K562 (cell line): Measurements from ENCODE around the gene B4GALT4. TPM values are rescaled to one million over a fixed set of nuclear protein-coding genes. Genes with fewer than 3 reads are reported as not detected.

ENCODE experiments used
- ATAC-seq: fragments of 200-7000 bp; cut with Tn5 transposase; 3 replicates; pipeline ENCODE4 v1.9.1; 2020; ENCODE audit warnings: moderate library complexity
- BruUV-seq: library from RNA; stranded (reverse); fragments of 400-500 nt; replicated peaks from 2 replicates; lab custom pipeline; 2021; lab: Mats Ljungman, UMichigan
- CTCF ChIA-PET: fragments of 300-600 bp; formaldehyde crosslinking; extraction: SDS; loops from one replicate; lab custom pipeline; 2021; ENCODE audit warnings: low intra/inter-chr PET ratio; lab: Yijun Ruan, JAX
- POLR2A ChIA-PET: fragments of 300-600, 350-650 bp; sonication (Branson Sonifier 250); formaldehyde crosslinking; extraction: SDS; loops from one replicate; lab custom pipeline; 2021; ENCODE audit warnings: antibody characterized with exemption, inconsistent platforms; lab: Yijun Ruan, JAX
- DNase-seq, 4 experiments: peaks; one replicate each; pipeline versions ENCODE4 v3.0.0 to v3.0.0-alpha.2; 2011 to 2018; ENCODE audit warnings: low spot score in 3 of 4, mixed read lengths in 3 of 4; ENCODE audit errors: extremely low read depth in 1 of 4
- FAIRE-seq: peaks from 2 replicates; lab custom pipeline; 2011; peaks lifted over from hg19 to GRCh38; lab: Jason Lieb, UNC
- H2AFZ ChIP-seq: 2 replicates; pipeline ENCODE4 v1.6.0; 2011; ENCODE audit warnings: low read depth, low read length, control low read depth, inconsistent platforms
- H3K27ac ChIP-seq: fragments of 200-600 bp; 3 replicates; pipeline ENCODE4 v1.8.0; 2011; ENCODE audit warnings: low read depth, mild to moderate bottlenecking, control low read depth, inconsistent platforms, low read length, moderate library complexity, mixed read lengths; ENCODE audit errors: extremely low read depth
- H3K27me3 ChIP-seq, 2 experiments: fragments of 300-600 bp in 1 of 2; 2 replicates in 1 of 2; 3 replicates in 1 of 2; pipeline versions ENCODE4 v1.6.0 to v1.8.0; 2011; ENCODE audit warnings: inconsistent platforms in 2 of 2, low read length in 2 of 2, mild to moderate bottlenecking in 1 of 2, mixed read lengths in 1 of 2, moderate library complexity in 1 of 2; ENCODE audit not compliant: control insufficient read depth in 2 of 2, insufficient read depth in 2 of 2
- H3K36me3 ChIP-seq: fragments of 300-600 bp; 3 replicates; pipeline ENCODE4 v1.8.0; 2011; ENCODE audit warnings: mild to moderate bottlenecking, low read length, inconsistent platforms; ENCODE audit not compliant: control insufficient read depth, insufficient read depth
- H3K4me1 ChIP-seq, 2 experiments: fragments of 200-600 bp in 1 of 2; replicated peaks in 1 of 2; 2 replicates in 1 of 2; 3 replicates in 1 of 2; pipeline versions ENCODE4 v1.5.1 to v1.8.0; 2011; ENCODE audit warnings: inconsistent platforms in 2 of 2, low read length in 2 of 2, mild to moderate bottlenecking in 1 of 2, mixed read lengths in 1 of 2, moderate library complexity in 1 of 2; ENCODE audit not compliant: control insufficient read depth in 2 of 2, insufficient read depth in 2 of 2
- H3K4me2 ChIP-seq: 2 replicates; pipeline ENCODE4 v1.6.1; 2011; ENCODE audit warnings: low read length, control low read depth, inconsistent platforms, mixed read lengths; ENCODE audit not compliant: insufficient read depth
- H3K4me3 ChIP-seq: fragments of 200-600 bp; sonication (generic), shearing (Covaris generic); 2 replicates; pipeline ENCODE4 v1.5.1; 2016; ENCODE audit warnings: control low read depth, inconsistent platforms
- H3K79me2 ChIP-seq: fragments of 200-600 bp; 3 replicates; pipeline ENCODE4 v1.8.0; 2011; ENCODE audit warnings: low read length, inconsistent platforms; ENCODE audit not compliant: control insufficient read depth, insufficient read depth
- H3K9ac ChIP-seq, 2 experiments: 2 replicates each; pipeline versions ENCODE4 v1.6.0 to v1.6.1; 2011; ENCODE audit warnings: low read depth in 2 of 2, low read length in 2 of 2, control low read depth in 1 of 2, inconsistent platforms in 1 of 2, mild to moderate bottlenecking in 1 of 2, mixed read lengths in 1 of 2; ENCODE audit not compliant: insufficient read depth in 1 of 2
- H3K9me1 ChIP-seq: one replicate; pipeline ENCODE4 v1.6.0; 2011; ENCODE audit warnings: inconsistent platforms, mild to moderate bottlenecking, low read length, moderate library complexity; ENCODE audit not compliant: control insufficient read depth, insufficient read depth
- H3K9me3 ChIP-seq: replicated peaks from 2 replicates; pipeline ENCODE4 v1.5.1; 2011; ENCODE audit warnings: low read depth, low read length, inconsistent platforms; ENCODE audit not compliant: control insufficient read depth, insufficient read depth
- H4K20me1 ChIP-seq: replicated peaks from 2 replicates; pipeline ENCODE4 v1.6.1; 2011; ENCODE audit warnings: low read length, inconsistent platforms, mixed read lengths; ENCODE audit not compliant: control insufficient read depth, insufficient read depth
- BCOR ChIP-seq: fragments of 450-650 bp; IDR thresholded peaks from 2 replicates; pipeline ENCODE4 v1.6.1; 2016
- BRF1 ChIP-seq: IDR thresholded peaks from 3 replicates; pipeline ENCODE4 v1.6.1; 2011; ENCODE audit warnings: borderline replicate concordance, mild to moderate bottlenecking; ENCODE audit not compliant: insufficient read length; ENCODE audit errors: extremely low read depth
- ETS2 ChIP-seq: IDR thresholded peaks from 2 replicates; pipeline ENCODE4 v1.6.1; 2016; ENCODE audit warnings: borderline replicate concordance, missing genetic modification characterization, mild to moderate bottlenecking, moderate library complexity, missing compliant biosample characterization; ENCODE audit not compliant: poor library complexity, severe bottlenecking
- HDGF ChIP-seq: fragments of 450-650 bp; IDR thresholded peaks from 2 replicates; pipeline ENCODE4 v1.6.1; 2016
- HNRNPUL1 ChIP-seq: fragments of 200-400 bp; formaldehyde crosslinking; IDR thresholded peaks from 2 replicates; pipeline ENCODE4 v1.6.1; 2017; ENCODE audit warnings: low read length
- JUN ChIP-seq, 2 experiments: sonication (generic) in 1 of 2; formaldehyde crosslinking in 1 of 2; IDR thresholded peaks; 2 replicates each; pipeline versions ENCODE4 v1.6.1 to v1.8.0; 2012 to 2022; ENCODE audit warnings: borderline replicate concordance in 2 of 2, mild to moderate bottlenecking in 2 of 2, improper control_type of control experiment in 1 of 2, low read depth in 1 of 2, low read length in 1 of 2, missing genetic modification reagents in 1 of 2
- LCOR ChIP-seq: sonication (generic); formaldehyde crosslinking; IDR thresholded peaks from 2 replicates; pipeline ENCODE4 v1.8.0; 2022; ENCODE audit warnings: mild to moderate bottlenecking, missing genetic modification reagents
- MCM5 ChIP-seq: fragments of 450-650 bp; IDR thresholded peaks from 2 replicates; pipeline ENCODE4 v1.6.1; 2016; ENCODE audit warnings: low read depth
- MXD1 ChIP-seq: fragments of 250-450 bp; sonication (Bioruptor Pico); IDR thresholded peaks from 2 replicates; pipeline ENCODE4 v1.8.0; 2021; ENCODE audit warnings: borderline replicate concordance, mild to moderate bottlenecking, moderate library complexity; ENCODE audit not compliant: poor library complexity, severe bottlenecking
- SETDB1 ChIP-seq: IDR thresholded peaks from one replicate; pipeline ENCODE4 v1.6.1; 2012; ENCODE audit warnings: low read length, control low read depth, inconsistent platforms
- SRSF1 ChIP-seq: fragments of 200-400 bp; formaldehyde crosslinking; IDR thresholded peaks from 2 replicates; pipeline ENCODE4 v1.6.1; 2017; ENCODE audit warnings: mild to moderate bottlenecking, low read depth, low read length, moderate library complexity
- THAP12 ChIP-seq: fragments of 250-450 bp; sonication (Bioruptor Pico); IDR thresholded peaks from 2 replicates; pipeline ENCODE4 v1.9.0; 2021; ENCODE audit warnings: mild to moderate bottlenecking, inconsistent platforms
- THRB ChIP-seq: fragments of 450-650 bp; formaldehyde crosslinking; conservative IDR thresholded peaks from 2 replicates; pipeline ENCODE4 v1.4.0; 2022; ENCODE audit warnings: mild to moderate bottlenecking, missing genetic modification characterization
- ZC3H8 ChIP-seq: fragments of 450-650 bp; IDR thresholded peaks from 2 replicates; pipeline ENCODE4 v1.6.1; 2017
- ZFP30 ChIP-seq: fragments of 250-450 bp; sonication (Bioruptor Pico); IDR thresholded peaks from 2 replicates; pipeline ENCODE4 v1.8.0; 2022; ENCODE audit warnings: moderate library complexity, mild to moderate bottlenecking, inconsistent platforms, borderline replicate concordance
- ZNF24 ChIP-seq: fragments of 450-650 bp; IDR thresholded peaks from 2 replicates; pipeline ENCODE4 v1.6.1; 2016
- ZNF41 ChIP-seq: fragments of 250-450 bp; sonication (Bioruptor Pico); conservative IDR thresholded peaks from 2 replicates; pipeline ENCODE4 v1.4.0; 2020; ENCODE audit warnings: mild to moderate bottlenecking
- ZNF780A ChIP-seq: fragments of 250-450 bp; sonication (Bioruptor Pico); IDR thresholded peaks from 2 replicates; pipeline ENCODE4 v1.5.0; 2021; ENCODE audit warnings: mild to moderate bottlenecking
- ZZZ3 ChIP-seq: fragments of 450-650 bp; IDR thresholded peaks from 2 replicates; pipeline ENCODE4 v1.6.1; 2016; ENCODE audit warnings: antibody characterized with exemption, mild to moderate bottlenecking, moderate library complexity
- WGBS: fragments of 100-300 bp; shearing (Covaris generic); methylation state at CpG from one replicate; pipeline ENCODE4 v1.1.6; 2016; ENCODE audit warnings: low coverage, mixed read lengths; ENCODE audit not compliant: insufficient coverage; ENCODE audit errors: missing lambda C conversion rate; 5-methylcytosine and 5-hydroxymethylcytosine counted together
- in situ Hi-C: fragments of 300-500 bp; cut with MboI; formaldehyde crosslinking; loops from 4 replicates; pipeline ENCODE4 v1.15.0; 2018; ENCODE audit warnings: inconsistent platforms, mixed read lengths
- intact Hi-C: fragments of 100-400 bp; cut with micrococcal nuclease; formaldehyde crosslinking; loops from 2 replicates; pipeline ENCODE4 v1.14.2; 2022
- polyA plus RNA-seq, 8 experiments: library from polyadenylated mRNA; depleted of rRNA in 4 of 8; stranded (reverse) in 5 of 8; unstranded in 3 of 8; fragments of >200 nt; fragmentation: Nextera tagmentation in 2 of 8; fragmentation: Illumina TruSeq in 1 of 8; extraction: Ambion mirVana in 2 of 8; extraction: Trizol in 1 of 8; gene quantifications; 2 replicates each; pipeline versions ENCODE4 v1.2.1 to v1.2.3, GENCODE V29; 2011 to 2014; ENCODE audit warnings: inconsistent platforms in 1 of 8, missing spikeins in 1 of 8
- total RNA-seq, 7 experiments: library from RNA; depleted of rRNA in 6 of 7; stranded (reverse); fragments of >200 nt in 6 of 7; fragmentation: Illumina TruSeq in 2 of 7; extraction: Trizol in 2 of 7; gene quantifications; 2 replicates each; pipeline versions ENCODE4 v1.2.1 to v1.2.3, GENCODE V29; 2011 to 2021; ENCODE audit warnings: low replicate concordance in 1 of 7

B4GALT4 gene
- total and polyA plus RNA-seq, 9 of the 15 experiments (the other 6 are each of a cell fraction or from before 2014, with no cell fraction given): 8.2 to 17.8 (median 12.2) TPM

GRCh38 chr3:119228373-119229145 lies 12.1 kb downstream of the B4GALT4 start:
- no peak for DNase-seq
- H3K4me3 ChIP-seq: no peak overlapping the region
- ChIA-PET CTCF (no interaction called here), POLR2A (no interaction called here)
- H3K9ac ChIP-seq: no peak overlapping the region
- H3K4me2 ChIP-seq: no peak overlapping the region
- no peak for FAIRE-seq
- 75% methylated on average over 2 of the region's 2 CpGs for WGBS
- no TSS peak for BruUV-seq
- no peak overlapping the region for H2AFZ ChIP-seq
- peaks cover 59% of the 10 kb centered on the region; the same call in 2 of the 3 replicates for H3K36me3 ChIP-seq
- no peaks in the 10 kb centered on the region for H3K27me3 ChIP-seq
- no peaks in the 10 kb centered on the region for H3K9me3 ChIP-seq
- intact Hi-C loops (no loop called here), in situ Hi-C loops (loop anchor here (25.0 kb wide), 1 partner anchor 341 kb away; no protein-coding TSS in a partner anchor)
- TF ChIP-seq BRF1 (no peak), MCM5 (no peak), HNRNPUL1 (no peak), ZNF41 (CRISPR knock-in tag) (no peak), ZZZ3 (no peak), THRB (CRISPR knock-in tag) (no peak), ZFP30 (CRISPR knock-in tag) (no peak), ETS2 (tag) (no peak), THAP12 (CRISPR knock-in tag) (no peak), ZNF24 (no peak), LCOR (CRISPR knock-in tag) (no peak), ZC3H8 (no peak), BCOR (no peak), ZNF780A (CRISPR knock-in tag) (no peak), SRSF1 (no peak), SETDB1 (no peak), JUN (IDR thresholded peaks at IDR 0.05; ENCODE audit: borderline replicate concordance, low read depth, low read length) (no peak), JUN (CRISPR knock-in tag; IDR thresholded peaks at IDR 0.05; ENCODE audit: borderline replicate concordance) (no peak), MXD1 (CRISPR knock-in tag) (no peak), HDGF (no peak)
- no peaks in the 10 kb centered on the region; a peak in 1 of 5 replicates for H3K4me1 ChIP-seq
- no peaks in the 10 kb centered on the region for H4K20me1 ChIP-seq
- no peak overlapping the region for H3K27ac ChIP-seq
- no peaks in the 10 kb centered on the region for H3K79me2 ChIP-seq
- no peaks in the 10 kb centered on the region for H3K9me1 ChIP-seq
- ATAC-seq: no peak
